Forelimb muscle (tissue), 1 donor: ENCODE measurements around the gene CRB1. TPM values are rescaled to one million over a fixed set of nuclear protein-coding genes. Genes with fewer than 3 reads are reported as not detected.
"Not testable (repeated sequence)": the region's sequence is repeated elsewhere in the genome, so short reads cannot be mapped to it uniquely, and the experiment has no call there.

Source experiments
- DNase-seq: peaks from one replicate; pipeline ENCODE4 v3.0.0-alpha.2; 2013; ENCODE audit warnings: low read depth
- polyA plus RNA-seq: library from polyadenylated mRNA; unstranded; fragments of 120-200 nt; gene quantifications from one replicate; pipeline ENCODE4 v1.2.1, GENCODE V29; 2013; ENCODE audit not compliant: insufficient read length

The CRB1 gene
- polyA plus RNA-seq, 1 donor: 0.39 TPM

- no peak for DNase-seq
Measured at GRCh38 chr1:197399755-197400521, 131.9 kb downstream of the CRB1 start.

- DNase-seq: no peak
Measured at GRCh38 chr1:197400522-197400902, 132.5 kb downstream of the CRB1 start.

- no peak for DNase-seq
Measured at GRCh38 chr1:197402189-197402588, 134.1 kb downstream of the CRB1 start.

GRCh38 chr1:197404774-197405173, 136.7 kb downstream of the CRB1 start:
- not testable (repeated sequence) for DNase-seq

GRCh38 chr1:197405614-197406013, 137.6 kb downstream of the CRB1 start:
- DNase-seq: not testable (repeated sequence)

- DNase-seq: no peak
Measured at GRCh38 chr1:197413564-197413963, 145.5 kb downstream of the CRB1 start.

- DNase-seq: no peak
Measured at GRCh38 chr1:197415221-197415620, 147.2 kb downstream of the CRB1 start.

GRCh38 chr1:197418693-197419092, 150.6 kb downstream of the CRB1 start:
- no peak for DNase-seq

- no peak for DNase-seq
Measured at GRCh38 chr1:197422993-197423392, 154.9 kb downstream of the CRB1 start.

GRCh38 chr1:197424380-197424779, 156.3 kb downstream of the CRB1 start:
- no peak for DNase-seq

- DNase-seq: no peak
Measured at GRCh38 chr1:197429372-197429771, 161.3 kb downstream of the CRB1 start.

- DNase-seq: no peak
Measured at GRCh38 chr1:197435224-197435623, 167.2 kb downstream of the CRB1 start.

GRCh38 chr1:197437601-197438000, 169.5 kb downstream of the CRB1 start:
- no peak for DNase-seq

- no peak for DNase-seq
Measured at GRCh38 chr1:197438010-197438790, 170.1 kb downstream of the CRB1 start.

GRCh38 chr1:197439708-197440280, 171.7 kb downstream of the CRB1 start:
- DNase-seq: no peak

GRCh38 chr1:197440715-197441114, 172.7 kb downstream of the CRB1 start:
- no peak for DNase-seq

- DNase-seq: no peak
Measured at GRCh38 chr1:197441999-197442414, 174.0 kb downstream of the CRB1 start.

GRCh38 chr1:197444755-197445154, 176.7 kb downstream of the CRB1 start:
- no peak for DNase-seq

GRCh38 chr1:197448121-197448779, 180.2 kb downstream of the CRB1 start:
- no peak for DNase-seq

- DNase-seq: no peak
Measured at GRCh38 chr1:197451381-197451780, 183.3 kb downstream of the CRB1 start.

GRCh38 chr1:197453376-197454058, 185.5 kb downstream of the CRB1 start:
- DNase-seq: no peak

GRCh38 chr1:197462539-197462938, 194.5 kb downstream of the CRB1 start:
- DNase-seq: no peak
